Heart left ventricle (tissue), 16 donors: Measurements from ENCODE around the gene GPC6. TPM values are rescaled to one million over a fixed set of nuclear protein-coding genes. Genes with fewer than 3 reads are reported as not detected.

Source experiments
- ATAC-seq, 4 donors: fragments of 200-7000 bp; cut with Tn5 transposase; one replicate each; pipeline ENCODE4 v1.9.1; 2020 to 2022; ENCODE audit warnings: moderate library complexity in 4 of 4, mild to moderate bottlenecking in 3 of 4, moderate number of reproducible peaks in 1 of 4
- DNase-seq, 5 donors: peaks; one replicate each; pipeline ENCODE4 v3.0.0-alpha.2; 2020
- H3K27ac ChIP-seq, 12 donors: fragments of 200-600 bp; sonication (generic) in 4 of 12; one replicate each; pipeline versions ENCODE4 v1.5.0 to v1.8.0; 2016 to 2022; ENCODE audit warnings: mild to moderate bottlenecking in 2 of 12
- H3K27me3 ChIP-seq, 9 donors: fragments of 200-600 bp; sonication (generic) in 2 of 9; one replicate each; pipeline versions ENCODE4 v1.5.1 to v1.8.0; 2016 to 2022; ENCODE audit warnings: mild to moderate bottlenecking in 3 of 9
- H3K36me3 ChIP-seq, 9 donors: fragments of 200-600 bp; sonication (generic) in 2 of 9; one replicate each; pipeline versions ENCODE4 v1.5.0 to v1.8.0; 2018 to 2022; ENCODE audit warnings: mild to moderate bottlenecking in 2 of 9
- H3K4me1 ChIP-seq, 12 donors: fragments of 200-600 bp; sonication (generic) in 4 of 12; one replicate each; pipeline versions ENCODE4 v1.5.0 to v1.8.0; 2016 to 2022; ENCODE audit warnings: mild to moderate bottlenecking in 3 of 12
- H3K4me3 ChIP-seq, 12 donors: fragments of 200-600 bp; sonication (generic) in 4 of 12; one replicate each; pipeline versions ENCODE4 v1.5.0 to v1.8.0; 2017 to 2022; ENCODE audit warnings: mild to moderate bottlenecking in 9 of 12, moderate library complexity in 4 of 12
- H3K9me3 ChIP-seq, 12 donors: fragments of 200-600 bp; sonication (generic) in 4 of 12; one replicate each; pipeline versions ENCODE4 v1.5.0 to v1.8.0; 2016 to 2022; ENCODE audit warnings: mild to moderate bottlenecking in 1 of 12
- POLR2A ChIP-seq, 2 donors: fragments of 450-650 bp; IDR thresholded peaks; one replicate each; pipeline ENCODE4 v1.6.1; 2017; ENCODE audit warnings: antibody characterized with exemption in 2 of 2, mild to moderate bottlenecking in 2 of 2, moderate library complexity in 2 of 2
- WGBS, 4 donors: extraction: QIAGEN DNeasy Blood & Tissue Kit in 2 of 4; methylation state at CpG; one replicate each; pipeline versions ENCODE4 v1.1.5 to v1.1.7; 2013 to 2018; 5-methylcytosine and 5-hydroxymethylcytosine counted together
- intact Hi-C, 10 donors: fragments of 100-400 bp; cut with DNase I; formaldehyde crosslinking; loops; one replicate each; pipeline versions ENCODE4 v1.11.1 to v1.14.2; 2022
- polyA plus RNA-seq, 2 donors: library from polyadenylated mRNA; stranded (reverse); fragments of 200-250 nt; gene quantifications; one replicate each; pipeline ENCODE4 v1.2.3, GENCODE V29; 2013
- total RNA-seq, 9 donors: library from RNA; depleted of rRNA in 2 of 9; stranded (reverse); fragments of >200 nt in 2 of 9; fragmentation: NEBNext Ultra II Directional in 3 of 9; extraction: Animal tissue kit (Norgen Biotek cat#: 25700) in 3 of 9; gene quantifications; one replicate each; pipeline versions ENCODE4 v1.1.0 to v1.2.4, GENCODE V29; 2016 to 2023
- TF ChIP-seq, protein P1 (sequence below), 12 donors: fragments of 200-600 bp; sonication (generic) in 4 of 12; IDR thresholded peaks; one replicate each; pipeline versions ENCODE4 v1.5.0 to v1.8.0; 2018 to 2022; ENCODE audit warnings: antibody characterized with exemption in 12 of 12, mild to moderate bottlenecking in 5 of 12
- donor health status: ischemic (EF 13 %, LVEDD 7.1; RV severe dilation, severe dysfunction).
- donor health status: healthy with polysubstance abuse.
- donor health status: DM: no; HTN: yes; CAD: no.
- donor health status: DM: no; HTN: no; CAD: no.
- donor health status: ischemic (EF 25% LVEDD 6.9; RV normal size, moderate dysfunction).
- donor health status: ischemic (EF 25% LVEDD 5.7; RV mildly dilated, moderate dysfunction).
- donor health status: healthy.
- donor health status: DM: yes; HTN: yes; CAD: no.
- donor health status: ischemic (EF 35%, LVEDD 5.7; RV mildly dilated, moderate dysfunction).
- donor health status: nonischemic (EF 11% LVEDD 7.7; RV severe dilation, severe dysfunction).
- donor health status: DM: yes; HTN: yes; CAD: no.
- donor health status: PGD.
- donor health status: ischemic (EF 29% LVEDD 5.4; RV normal size, mild dysfunction).
- donor health status: nonischemic (EF 23%, LVEDD 6.1; RV moderate dilation, normal function).

The GPC6 gene
- total and polyA plus RNA-seq, 11 donors = 0.08 to 6.2 (median 2.0) TPM

DNA sequence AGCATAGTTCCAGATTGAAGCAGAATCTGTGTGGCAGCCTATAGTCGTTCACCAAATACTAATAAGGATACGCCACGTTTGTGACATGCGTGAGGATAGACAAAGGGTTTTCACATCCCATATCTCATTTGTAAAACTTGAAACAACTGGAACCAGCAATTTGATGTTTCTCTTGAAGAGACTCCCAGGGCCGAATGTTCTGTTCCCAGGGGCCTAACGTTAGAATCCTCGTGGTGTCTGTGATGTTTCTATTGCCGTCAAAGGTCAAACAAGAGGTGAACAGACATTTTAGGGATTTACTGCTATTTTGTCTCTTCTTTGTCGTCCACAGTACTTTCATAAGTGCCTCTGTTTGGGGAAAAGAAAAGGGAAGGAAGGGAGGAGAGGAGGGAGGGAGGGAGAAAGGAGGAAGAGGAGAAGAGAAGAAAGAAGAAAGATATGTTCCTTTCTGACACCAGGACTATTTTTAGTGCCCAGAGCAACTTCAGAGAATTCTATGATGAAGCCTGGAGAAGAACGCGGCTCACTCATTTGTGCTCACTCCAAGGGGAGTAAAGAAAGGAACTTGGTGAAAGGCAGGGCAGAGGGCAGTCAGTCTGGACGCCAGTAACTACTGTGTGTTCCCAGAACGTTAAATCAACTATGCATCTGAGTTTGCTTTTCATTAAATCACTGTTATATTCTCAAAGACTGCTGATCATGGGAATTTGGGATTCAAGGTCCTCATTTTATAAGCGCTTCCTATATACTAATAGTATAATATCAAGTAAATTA, 1098.3 kb downstream of the GPC6 start:
- DNase-seq (peak in 1 of 5 donors; percentile 30), ATAC-seq (peak in 1 of 4 donors; percentile 44)
- Histone ChIP-seq H3K9me3 (no peaks in the 10 kb centered on the region), H3K27me3 (no peaks in the 10 kb centered on the region), H3K36me3 (no peaks in the 10 kb centered on the region), H3K27ac (peak overlapping the region in 7 of 12 donors; percentile 22 to 84 (median 35)), H3K4me1 (peaks cover 0 to 45% (median under 1%) of the 10 kb centered on the region in 12 donors), H3K4me3 (no peak overlapping the region)
- TF ChIP-seq, protein P1, sequence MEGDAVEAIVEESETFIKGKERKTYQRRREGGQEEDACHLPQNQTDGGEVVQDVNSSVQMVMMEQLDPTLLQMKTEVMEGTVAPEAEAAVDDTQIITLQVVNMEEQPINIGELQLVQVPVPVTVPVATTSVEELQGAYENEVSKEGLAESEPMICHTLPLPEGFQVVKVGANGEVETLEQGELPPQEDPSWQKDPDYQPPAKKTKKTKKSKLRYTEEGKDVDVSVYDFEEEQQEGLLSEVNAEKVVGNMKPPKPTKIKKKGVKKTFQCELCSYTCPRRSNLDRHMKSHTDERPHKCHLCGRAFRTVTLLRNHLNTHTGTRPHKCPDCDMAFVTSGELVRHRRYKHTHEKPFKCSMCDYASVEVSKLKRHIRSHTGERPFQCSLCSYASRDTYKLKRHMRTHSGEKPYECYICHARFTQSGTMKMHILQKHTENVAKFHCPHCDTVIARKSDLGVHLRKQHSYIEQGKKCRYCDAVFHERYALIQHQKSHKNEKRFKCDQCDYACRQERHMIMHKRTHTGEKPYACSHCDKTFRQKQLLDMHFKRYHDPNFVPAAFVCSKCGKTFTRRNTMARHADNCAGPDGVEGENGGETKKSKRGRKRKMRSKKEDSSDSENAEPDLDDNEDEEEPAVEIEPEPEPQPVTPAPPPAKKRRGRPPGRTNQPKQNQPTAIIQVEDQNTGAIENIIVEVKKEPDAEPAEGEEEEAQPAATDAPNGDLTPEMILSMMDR (IDR thresholded peaks at IDR 0.05) = no peak
- TF ChIP-seq POLR2A (IDR thresholded peaks at IDR 0.05) = no peak
- intact Hi-C loops = no loop called here
- 68 to 74% (median 73%) methylated on average over 14 of the region's 14 CpGs for WGBS, 4 donors

GRCh38 chr13:94325650-94326049, 1099.0 kb downstream of the GPC6 start:
- H3K4me1 ChIP-seq = peaks cover 0 to 52% (median 2%) of the 10 kb centered on the region in 12 donors
- no peaks in the 10 kb centered on the region for H3K27me3 ChIP-seq
- H3K4me3 ChIP-seq = no peak overlapping the region
- peak in 1 of 5 donors; percentile 22 for DNase-seq
- 77 to 89% (median 82%) methylated on average over 6 of the region's 6 CpGs for WGBS, 4 donors
- H3K9me3 ChIP-seq = no peaks in the 10 kb centered on the region
- H3K27ac ChIP-seq = peak overlapping the region in 4 of 12 donors; percentile 22 to 84 (median 30)
- TF ChIP-seq, protein P1 (IDR thresholded peaks at IDR 0.05) = no peak
- ATAC-seq = peak in 2 of 4 donors; percentile 26 to 32
- intact Hi-C loops = no loop called here
- H3K36me3 ChIP-seq = no peaks in the 10 kb centered on the region

- Histone ChIP-seq H3K27ac (peak overlapping the region in 2 of 12 donors; percentile 34 to 47), H3K27me3 (no peaks in the 10 kb centered on the region), H3K36me3 (no peaks in the 10 kb centered on the region), H3K4me3 (no peak overlapping the region), H3K9me3 (no peaks in the 10 kb centered on the region), H3K4me1 (peaks cover 0 to 54% (median 2%) of the 10 kb centered on the region in 12 donors)
- DNase-seq = no peak
- intact Hi-C loops = no loop called here
- TF ChIP-seq, protein P1 (IDR thresholded peaks at IDR 0.05) = no peak
- TF ChIP-seq POLR2A (IDR thresholded peaks at IDR 0.05) = no peak
- no peak for ATAC-seq
- 48 to 54% (median 51%) methylated on average over 6 of the region's 6 CpGs for WGBS, 4 donors
Observed at GRCh38 chr13:94327318-94327717, 1100.7 kb downstream of the GPC6 start.

- Histone ChIP-seq H3K4me1 (peaks cover 0 to 53% (median 2%) of the 10 kb centered on the region in 12 donors), H3K27ac (peak overlapping the region in 11 of 12 donors; percentile 4 to 69 (median 49)), H3K27me3 (no peaks in the 10 kb centered on the region), H3K4me3 (no peak overlapping the region), H3K9me3 (no peaks in the 10 kb centered on the region), H3K36me3 (no peaks in the 10 kb centered on the region)
- 82 to 83% (median 82%) methylated on average over 13 of the region's 13 CpGs for WGBS, 4 donors
- DNase-seq = no peak
- intact Hi-C loops = no loop called here
- no peak for TF ChIP-seq POLR2A (IDR thresholded peaks at IDR 0.05)
- TF ChIP-seq, protein P1 (IDR thresholded peaks at IDR 0.05) = no peak
- ATAC-seq = no peak
Observed at GRCh38 chr13:94328381-94329041, 1101.9 kb downstream of the GPC6 start.
